ENCODE results near the gene IQSEC1. TPM values are rescaled to one million over a fixed set of nuclear protein-coding genes. Genes with fewer than 3 reads are reported as not detected.

Gene IQSEC1
- polyA plus RNA-seq, 1 experiment: 4.8 TPM

- no peak for DNase-seq (ENCODE audit: low read depth)
- H3K36me3 ChIP-seq (ENCODE audit: control insufficient read depth, insufficient read depth, low read length): no peaks in the 10 kb centered on the region
- no peak for TF ChIP-seq CTCF (IDR thresholded peaks at IDR 0.05; ENCODE audit: insufficient read depth, low read depth, low read length)
- CTCF ChIA-PET: no interaction called here
- H3K4me3 ChIP-seq (ENCODE audit: low read depth, low read length): no peak overlapping the region
- peaks cover 3% of the 10 kb centered on the region; the same call in 1 of the 2 replicates for H3K27me3 ChIP-seq (ENCODE audit: control insufficient read depth, insufficient read depth, low read length)
- POLR2A ChIA-PET: no interaction called here
Measured at GRCh38 chr3:13058346-13059120, 14.7 kb downstream of the IQSEC1 start.

GRCh38 chr3:13057282-13058040 is 15.8 kb downstream of the IQSEC1 start:
- H3K4me3 ChIP-seq (ENCODE audit: low read depth, low read length): no peak overlapping the region
- ChIA-PET POLR2A (no interaction called here), CTCF (interaction anchor here (0.5 kb wide), 1 partner anchor 1829 kb away, joined by 3 read pairs; no protein-coding TSS in a partner anchor)
- no peak for TF ChIP-seq CTCF (IDR thresholded peaks at IDR 0.05; ENCODE audit: insufficient read depth, low read depth, low read length)
- H3K27me3 ChIP-seq (ENCODE audit: control insufficient read depth, insufficient read depth, low read length): peaks cover 3% of the 10 kb centered on the region; the same call in 1 of the 2 replicates
- DNase-seq (ENCODE audit: low read depth): no peak
- no peaks in the 10 kb centered on the region for H3K36me3 ChIP-seq (ENCODE audit: control insufficient read depth, insufficient read depth, low read length)

DNA sequence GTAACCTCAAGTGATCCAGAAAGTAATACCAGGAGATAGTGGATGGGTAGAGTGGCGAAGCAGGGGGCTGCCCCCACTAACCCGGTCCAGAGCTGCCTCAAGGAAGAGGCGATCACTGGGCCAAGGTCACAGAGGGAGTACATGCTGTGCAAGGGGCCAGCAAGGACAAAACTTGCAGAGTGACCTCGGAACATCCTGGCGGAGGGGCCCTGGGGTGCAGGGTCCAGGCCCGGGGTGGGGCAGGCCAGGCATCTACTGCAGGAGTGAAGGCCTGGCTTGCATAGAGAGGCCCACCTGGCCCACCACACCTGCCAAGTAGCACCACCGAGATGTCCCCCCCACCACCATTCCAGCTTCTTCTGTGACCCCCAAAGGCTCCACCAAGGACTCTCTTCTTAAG is 17.6 kb downstream of the IQSEC1 start:
- ChIA-PET POLR2A (no interaction called here), CTCF (no interaction called here)
- Histone ChIP-seq H3K4me3 (ENCODE audit: low read depth, low read length) (no peak overlapping the region), H3K27me3 (ENCODE audit: control insufficient read depth, insufficient read depth, low read length) (no peaks in the 10 kb centered on the region; the same call in 1 of the 2 replicates), H3K36me3 (ENCODE audit: control insufficient read depth, insufficient read depth, low read length) (no peaks in the 10 kb centered on the region)
- no peak for TF ChIP-seq CTCF (IDR thresholded peaks at IDR 0.05; ENCODE audit: insufficient read depth, low read depth, low read length)
- DNase-seq (ENCODE audit: low read depth): no peak

- CTCF ChIA-PET: no interaction called here
- H3K36me3 ChIP-seq (ENCODE audit: control insufficient read depth, insufficient read depth, low read length): no peaks in the 10 kb centered on the region
- POLR2A ChIA-PET: interaction anchor here (0.5 kb wide), 1 partner anchor 9 kb away, joined by 4 read pairs; no protein-coding TSS in a partner anchor
- DNase-seq (ENCODE audit: low read depth): no peak
- no peaks in the 10 kb centered on the region; the same call in 1 of the 2 replicates for H3K27me3 ChIP-seq (ENCODE audit: control insufficient read depth, insufficient read depth, low read length)
- no peak for TF ChIP-seq CTCF (IDR thresholded peaks at IDR 0.05; ENCODE audit: insufficient read depth, low read depth, low read length)
- no peak overlapping the region for H3K4me3 ChIP-seq (ENCODE audit: low read depth, low read length)
Measured at GRCh38 chr3:13054341-13055285, 18.6 kb downstream of the IQSEC1 start.

All from BJ (cell line).